ENCODE measurements around the gene TAS2R13.

DNA sequence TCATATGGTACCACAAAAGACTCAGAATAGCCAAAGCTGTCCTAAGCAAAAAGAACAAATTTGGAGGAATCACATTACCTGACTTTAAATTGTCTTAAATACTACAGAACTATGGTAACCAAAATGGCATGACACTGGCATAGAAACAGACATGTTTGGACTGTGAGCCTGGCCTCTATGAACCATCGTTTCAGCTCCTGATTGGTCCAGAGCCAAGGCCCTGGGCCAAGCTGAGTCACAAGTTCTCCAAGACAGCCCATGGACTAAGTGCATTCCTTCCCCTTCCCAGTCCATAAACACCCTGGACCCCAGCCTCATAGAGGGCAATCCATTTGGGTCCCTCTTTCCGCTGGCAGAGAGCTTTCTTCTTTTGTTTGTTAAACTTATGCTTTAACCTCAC is 48.0 kb downstream of the TAS2R13 start:
- TF ChIP-seq, protein P1, sequence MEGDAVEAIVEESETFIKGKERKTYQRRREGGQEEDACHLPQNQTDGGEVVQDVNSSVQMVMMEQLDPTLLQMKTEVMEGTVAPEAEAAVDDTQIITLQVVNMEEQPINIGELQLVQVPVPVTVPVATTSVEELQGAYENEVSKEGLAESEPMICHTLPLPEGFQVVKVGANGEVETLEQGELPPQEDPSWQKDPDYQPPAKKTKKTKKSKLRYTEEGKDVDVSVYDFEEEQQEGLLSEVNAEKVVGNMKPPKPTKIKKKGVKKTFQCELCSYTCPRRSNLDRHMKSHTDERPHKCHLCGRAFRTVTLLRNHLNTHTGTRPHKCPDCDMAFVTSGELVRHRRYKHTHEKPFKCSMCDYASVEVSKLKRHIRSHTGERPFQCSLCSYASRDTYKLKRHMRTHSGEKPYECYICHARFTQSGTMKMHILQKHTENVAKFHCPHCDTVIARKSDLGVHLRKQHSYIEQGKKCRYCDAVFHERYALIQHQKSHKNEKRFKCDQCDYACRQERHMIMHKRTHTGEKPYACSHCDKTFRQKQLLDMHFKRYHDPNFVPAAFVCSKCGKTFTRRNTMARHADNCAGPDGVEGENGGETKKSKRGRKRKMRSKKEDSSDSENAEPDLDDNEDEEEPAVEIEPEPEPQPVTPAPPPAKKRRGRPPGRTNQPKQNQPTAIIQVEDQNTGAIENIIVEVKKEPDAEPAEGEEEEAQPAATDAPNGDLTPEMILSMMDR (IDR thresholded peaks at IDR 0.05; ENCODE audit: low read depth, low read length) = no peak
- no peak for TF ChIP-seq EZH2phosphoT487 (IDR thresholded peaks at IDR 0.05; ENCODE audit: low read depth)

All from OCI-LY3 (cell line).